K562 (cell line): ENCODE results near the gene ZNF599. TPM values are rescaled to one million over a fixed set of nuclear protein-coding genes. Genes with fewer than 3 reads are reported as not detected.

Experiments used
- CBX8 ChIP-seq: fragments of 200-600 bp; sonication (generic); IDR thresholded peaks from 2 replicates; pipeline ENCODE4 v1.6.1; 2012; ENCODE audit warnings: borderline replicate concordance, mixed run types, low read depth, mild to moderate bottlenecking, moderate library complexity, mixed read lengths, low read length, control low read depth, inconsistent platforms; ENCODE audit not compliant: poor library complexity, severe bottlenecking; ENCODE audit errors: extremely low read depth
- CTBP1 ChIP-seq: fragments of 450-650 bp; IDR thresholded peaks from 2 replicates; pipeline ENCODE4 v1.6.1; 2016; ENCODE audit warnings: borderline replicate concordance
- ESRRA ChIP-seq: fragments of 450-650 bp; IDR thresholded peaks from 2 replicates; pipeline ENCODE4 v1.6.1; 2014; ENCODE audit warnings: low read depth, mild to moderate bottlenecking, moderate library complexity, borderline replicate concordance
- LEF1 ChIP-seq: fragments of 450-650 bp; IDR thresholded peaks from 2 replicates; pipeline ENCODE4 v1.6.1; 2016; ENCODE audit warnings: mild to moderate bottlenecking
- MBD2 ChIP-seq: sonication (generic); IDR thresholded peaks from 2 replicates; pipeline ENCODE4 v1.6.1; 2016; ENCODE audit warnings: low read depth, borderline replicate concordance
- MLX ChIP-seq, 2 experiments: fragments of 450-650 bp in 1 of 2; sonication (generic) in 1 of 2; formaldehyde crosslinking; conservative IDR thresholded peaks; 2 replicates each; pipeline versions ENCODE4 v1.4.0 to v1.8.1; 2020 to 2022; ENCODE audit warnings: mild to moderate bottlenecking in 1 of 2, missing genetic modification reagents in 1 of 2
- MXD1 ChIP-seq: fragments of 250-450 bp; sonication (Bioruptor Pico); IDR thresholded peaks from 2 replicates; pipeline ENCODE4 v1.8.0; 2021; ENCODE audit warnings: borderline replicate concordance, mild to moderate bottlenecking, moderate library complexity; ENCODE audit not compliant: poor library complexity, severe bottlenecking
- MYC ChIP-seq, 2 experiments: fragments of 250-450 bp in 1 of 2; sonication (Bioruptor Pico) in 1 of 2; IDR thresholded peaks; 2 replicates each; pipeline versions ENCODE4 v1.5.1 to v1.6.1; 2012 to 2021; ENCODE audit warnings: low read depth in 2 of 2, borderline replicate concordance in 1 of 2, improper control_type of control experiment in 1 of 2, low read length in 1 of 2, mild to moderate bottlenecking in 1 of 2, moderate library complexity in 1 of 2
- MYNN ChIP-seq, 2 experiments: sonication (generic); formaldehyde crosslinking in 1 of 2; IDR thresholded peaks; 2 replicates each; pipeline versions ENCODE4 v1.5.0 to v1.6.1; 2016 to 2020; ENCODE audit warnings: antibody characterized with exemption in 1 of 2, missing genetic modification reagents in 1 of 2
- NCOA1 ChIP-seq: fragments of 450-650 bp; IDR thresholded peaks from 2 replicates; pipeline ENCODE4 v1.6.1; 2016; ENCODE audit warnings: low read depth
- NCOA6 ChIP-seq: fragments of 450-650 bp; IDR thresholded peaks from 2 replicates; pipeline ENCODE4 v1.6.1; 2017; ENCODE audit warnings: mild to moderate bottlenecking
- NR2C1 ChIP-seq, 2 experiments: fragments of 450-650 bp; IDR thresholded peaks; 2 replicates each; pipeline ENCODE4 v1.6.1; 2017; ENCODE audit warnings: mild to moderate bottlenecking in 2 of 2, antibody characterized with exemption in 1 of 2, inconsistent platforms in 1 of 2, missing compliant biosample characterization in 1 of 2, missing genetic modification characterization in 1 of 2
- PKNOX1 ChIP-seq: fragments of 450-650 bp; IDR thresholded peaks from 2 replicates; pipeline ENCODE4 v1.6.1; 2016
- SIN3B ChIP-seq: fragments of 450-650 bp; IDR thresholded peaks from 2 replicates; pipeline ENCODE4 v1.6.1; 2017; ENCODE audit warnings: low read depth, mild to moderate bottlenecking, moderate library complexity
- TGIF2 ChIP-seq: sonication (generic); formaldehyde crosslinking; IDR thresholded peaks from 2 replicates; pipeline ENCODE4 v1.8.1; 2022; ENCODE audit warnings: mild to moderate bottlenecking, missing genetic modification reagents, moderate library complexity
- YY1 ChIP-seq, 3 experiments: IDR thresholded peaks; 2 replicates each; pipeline ENCODE4 v1.6.1; 2011; ENCODE audit warnings: low read length in 2 of 3, mild to moderate bottlenecking in 2 of 3, moderate library complexity in 2 of 3, borderline replicate concordance in 1 of 3, control low read depth in 1 of 3, low read depth in 1 of 3; ENCODE audit not compliant: insufficient read depth in 3 of 3, insufficient replicate concordance in 2 of 3, control insufficient read depth in 1 of 3, insufficient read length in 1 of 3; ENCODE audit errors: extremely low read depth in 1 of 3
- ZFP1 ChIP-seq: fragments of 450-650 bp; formaldehyde crosslinking; IDR thresholded peaks from 2 replicates; pipeline ENCODE4 v1.4.0; 2020; ENCODE audit warnings: mild to moderate bottlenecking, mixed read lengths
- ZFP36 ChIP-seq: fragments of 150-350 bp; IDR thresholded peaks from 2 replicates; pipeline ENCODE4 v1.6.1; 2018; ENCODE audit warnings: low read length, low read depth; ENCODE audit not compliant: partially characterized antibody
- ZHX1 ChIP-seq: fragments of 150-350 bp; conservative IDR thresholded peaks from 2 replicates; pipeline ENCODE4 v1.6.1; 2014; ENCODE audit warnings: low read length
- ZNF311 ChIP-seq: fragments of 250-450 bp; sonication (Bioruptor Pico); IDR thresholded peaks from 2 replicates; pipeline ENCODE4 v1.4.0; 2020; ENCODE audit warnings: mild to moderate bottlenecking, moderate library complexity
- polyA plus RNA-seq, 8 experiments: library from polyadenylated mRNA; depleted of rRNA in 4 of 8; stranded (reverse) in 5 of 8; unstranded in 3 of 8; fragments of >200 nt; fragmentation: Nextera tagmentation in 2 of 8; fragmentation: Illumina TruSeq in 1 of 8; extraction: Ambion mirVana in 2 of 8; extraction: Trizol in 1 of 8; gene quantifications; 2 replicates each; pipeline versions ENCODE4 v1.2.1 to v1.2.3, GENCODE V29; 2011 to 2014; ENCODE audit warnings: inconsistent platforms in 1 of 8, missing spikeins in 1 of 8
- total RNA-seq, 7 experiments: library from RNA; depleted of rRNA in 6 of 7; stranded (reverse); fragments of >200 nt in 6 of 7; fragmentation: Illumina TruSeq in 2 of 7; extraction: Trizol in 2 of 7; gene quantifications; 2 replicates each; pipeline versions ENCODE4 v1.2.1 to v1.2.3, GENCODE V29; 2011 to 2021; ENCODE audit warnings: low replicate concordance in 1 of 7

Gene ZNF599
- total and polyA plus RNA-seq, 9 of the 15 experiments (the other 6 are each of a cell fraction or from before 2014, with no cell fraction given): 0.71 to 6.7 (median 2.8) TPM

- TF ChIP-seq MYC (IDR thresholded peaks at IDR 0.05; ENCODE audit: low read depth, low read length): peak; percentile 87
- TF ChIP-seq MYC (CRISPR knock-in tag; IDR thresholded peaks at IDR 0.05; ENCODE audit: borderline replicate concordance, low read depth): peak; percentile 30; the same call in 1 of the 2 replicates
- peak; percentile 77 for TF ChIP-seq NR2C1 (IDR thresholded peaks at IDR 0.05)
- peak; percentile 86 for TF ChIP-seq NR2C1 (tag; IDR thresholded peaks at IDR 0.05)
- TF ChIP-seq CTBP1: peak; percentile 77; the same call in 1 of the 2 replicates
- peak; percentile 36; the same call in 1 of the 2 replicates for TF ChIP-seq PKNOX1
- peak; percentile 41; the same call in 1 of the 2 replicates for TF ChIP-seq TGIF2 (CRISPR knock-in tag)
- TF ChIP-seq NCOA6: no peak
- no peak for TF ChIP-seq ZFP1 (CRISPR knock-in tag)
- TF ChIP-seq CBX8: no peak
- TF ChIP-seq MXD1: no peak
- TF ChIP-seq SIN3B: peak; percentile 96
- TF ChIP-seq ZNF311: no peak
- TF ChIP-seq ESRRA: peak; percentile 94
- TF ChIP-seq MBD2: peak; percentile 18; the same call in 1 of the 2 replicates
- 0 out of 2 replicates have a peak, but pooled peaks have one; percentile 5 for TF ChIP-seq MYNN (IDR thresholded peaks at IDR 0.05)
- no peak for TF ChIP-seq MYNN (CRISPR knock-in tag; IDR thresholded peaks at IDR 0.05)
- peak; percentile 27; the same call in 1 of the 2 replicates for TF ChIP-seq LEF1
- peak; percentile 81 for TF ChIP-seq ZHX1
- TF ChIP-seq YY1 (IDR thresholded peaks at IDR 0.05; ENCODE audit: borderline replicate concordance in 1 of 3, control insufficient read depth in 1 of 3, extremely low read depth in 1 of 3, insufficient read depth in 3 of 3, insufficient read length in 1 of 3, insufficient replicate concordance in 2 of 3, low read depth in 1 of 3, low read length in 2 of 3): peak; percentile 77 to 92 (median 87)
- no peak for TF ChIP-seq ZFP36
- TF ChIP-seq MLX (CRISPR knock-in tag; conservative IDR thresholded peaks at IDR 0.05): 0 out of 4 replicates have a peak, but pooled peaks of 1 of the 2 experiments have one; percentile 52
- TF ChIP-seq NCOA1: peak; percentile 62
Measured at GRCh38 chr19:34733746-34734536, 39.1 kb downstream of the ZNF599 start, which contains the start of gene ZNF181 (continued).
